Loucy (cell line): ENCODE measurements around the gene TCEAL1.
"Not testable (repeated sequence)": the region's sequence is repeated elsewhere in the genome, so short reads cannot be mapped to it uniquely, and the experiment has no call there.

ENCODE experiments used
- H2AFZ ChIP-seq: fragments of 200-600 bp; sonication (generic); 2 replicates; pipeline ENCODE4 v1.6.0; 2016; ENCODE audit warnings: antibody characterized with exemption, mild to moderate bottlenecking, low read length, moderate library complexity
- H3F3A ChIP-seq: fragments of 200-600 bp; 2 replicates; pipeline ENCODE4 v1.6.0; 2016; ENCODE audit warnings: antibody characterized with exemption, low read depth, mild to moderate bottlenecking
- H3K27me3 ChIP-seq: fragments of 200-600 bp; sonication (generic); 2 replicates; pipeline ENCODE4 v1.6.1; 2014; ENCODE audit warnings: low read length, mild to moderate bottlenecking; ENCODE audit not compliant: insufficient read depth, poor library complexity, severe bottlenecking
- H3K36me3 ChIP-seq: fragments of 200-600 bp; sonication (generic); 2 replicates; pipeline ENCODE4 v1.6.1; 2016; ENCODE audit warnings: low read length; ENCODE audit not compliant: insufficient read depth
- H3K4me1 ChIP-seq: fragments of 200-600 bp; sonication (generic); 2 replicates; pipeline ENCODE4 v1.5.1; 2014; ENCODE audit warnings: low read length, mild to moderate bottlenecking; ENCODE audit not compliant: insufficient read depth, poor library complexity, severe bottlenecking
- H3K4me2 ChIP-seq: fragments of 200-600 bp; sonication (generic); 2 replicates; pipeline ENCODE4 v1.6.0; 2014; ENCODE audit warnings: antibody characterized with exemption, low read length, low read depth, mild to moderate bottlenecking; ENCODE audit not compliant: poor library complexity, severe bottlenecking
- H3K4me3 ChIP-seq: fragments of 200-600 bp; sonication (generic); 2 replicates; pipeline ENCODE4 v1.5.1; 2014; ENCODE audit warnings: low read length, mild to moderate bottlenecking, mixed read lengths; ENCODE audit not compliant: poor library complexity, severe bottlenecking
- H3K79me2 ChIP-seq: fragments of 200-600 bp; sonication (generic); 2 replicates; pipeline ENCODE4 v1.6.1; 2014; ENCODE audit warnings: low read length; ENCODE audit not compliant: insufficient read depth
- H3K9ac ChIP-seq: fragments of 200-600 bp; sonication (generic); 2 replicates; pipeline ENCODE4 v1.6.0; 2014; ENCODE audit warnings: mild to moderate bottlenecking, low read depth, low read length, moderate library complexity; ENCODE audit not compliant: poor library complexity, severe bottlenecking
- H3K9me2 ChIP-seq: fragments of 200-600 bp; sonication (generic); replicated peaks from 2 replicates; pipeline ENCODE4 v1.6.1; 2016; ENCODE audit warnings: low read depth, low read length, mixed read lengths
- H3K9me3 ChIP-seq: fragments of 200-600 bp; sonication (generic); 2 replicates; pipeline ENCODE4 v1.6.1; 2014; ENCODE audit warnings: mild to moderate bottlenecking, antibody characterized with exemption, low read length, low read depth; ENCODE audit not compliant: insufficient read depth
- H4K20me1 ChIP-seq: fragments of 200-600 bp; sonication (generic); 2 replicates; pipeline ENCODE4 v1.6.0; 2014; ENCODE audit warnings: antibody characterized with exemption, low read length, mild to moderate bottlenecking; ENCODE audit not compliant: insufficient read depth, poor library complexity, severe bottlenecking
- CTCF ChIP-seq: fragments of 200-600 bp; sonication (generic); conservative IDR thresholded peaks from 2 replicates; pipeline ENCODE4 v1.5.1; 2014; ENCODE audit warnings: mild to moderate bottlenecking, antibody characterized with exemption, low read length
- EZH2phosphoT487 ChIP-seq: fragments of 200-600 bp; IDR thresholded peaks from 2 replicates; pipeline ENCODE4 v1.6.1; 2018; ENCODE audit warnings: antibody characterized with exemption, mild to moderate bottlenecking, moderate library complexity, borderline replicate concordance

TCEAL1 gene

GRCh38 chrX:103635436-103635835 lies 6.7 kb downstream of the TCEAL1 start:
- Histone ChIP-seq H3F3A (no peaks in the 10 kb centered on the region), H3K4me2 (no peak overlapping the region), H3K9me2 (no peaks in the 10 kb centered on the region), H4K20me1 (no peaks in the 10 kb centered on the region), H3K9ac (no peak overlapping the region), H3K79me2 (no peaks in the 10 kb centered on the region), H3K4me1 (no peaks in the 10 kb centered on the region), H3K27me3 (no peaks in the 10 kb centered on the region), H2AFZ (no peak overlapping the region), H3K9me3 (no peaks in the 10 kb centered on the region), H3K36me3 (no peaks in the 10 kb centered on the region), H3K4me3 (no peak overlapping the region)
- TF ChIP-seq EZH2phosphoT487: no peak
- no peak for TF ChIP-seq CTCF

- Histone ChIP-seq H3K4me3 (no peak overlapping the region), H3K9me3 (no peaks in the 10 kb centered on the region), H4K20me1 (no peaks in the 10 kb centered on the region), H3K9me2 (no peaks in the 10 kb centered on the region), H3F3A (no peaks in the 10 kb centered on the region), H3K79me2 (no peaks in the 10 kb centered on the region), H3K4me1 (no peaks in the 10 kb centered on the region), H3K9ac (no peak overlapping the region), H3K4me2 (no peak overlapping the region), H3K27me3 (no peaks in the 10 kb centered on the region), H3K36me3 (no peaks in the 10 kb centered on the region), H2AFZ (no peak overlapping the region)
- no peak for TF ChIP-seq EZH2phosphoT487
- no peak for TF ChIP-seq CTCF
Observed at GRCh38 chrX:103637604-103638338, 9.0 kb downstream of the TCEAL1 start.

GRCh38 chrX:103638479-103639346 lies 9.9 kb downstream of the TCEAL1 start:
- H3F3A ChIP-seq, H3K27me3 ChIP-seq, H3K36me3 ChIP-seq, H3K79me2 ChIP-seq, H3K9me3 ChIP-seq, H4K20me1 ChIP-seq, H2AFZ ChIP-seq, H3K9me2 ChIP-seq, H3K4me1 ChIP-seq, H3K4me3 ChIP-seq, H3K9ac ChIP-seq, H3K4me2 ChIP-seq: not testable (repeated sequence)
